GM13977 (cell line): ENCODE results near the gene INSYN1.
A peak's percentile ranks its signal among the peaks of the same experiment; 100 is the strongest.
"Not testable (repeated sequence)": the region's sequence is repeated elsewhere in the genome, so short reads cannot be mapped to it uniquely, and the experiment has no call there.

Experiments used
- DNase-seq: peaks from one replicate; pipeline ENCODE4 v3.0.0; 2012; ENCODE audit warnings: low spot score
- in situ Hi-C: fragments of 300-500 bp; cut with MboI; formaldehyde crosslinking; loops from one replicate; pipeline ENCODE4 v1.12.0; 2022; ENCODE audit warnings: low sequenced_read_pairs, low pct_unique_long_range_greater_than_20kb, mixed read lengths, inconsistent platforms; ENCODE audit not compliant: unreplicated experiment
- TF ChIP-seq, protein P1 (sequence below): IDR thresholded peaks from 2 replicates; pipeline ENCODE4 v1.5.1; 2012; ENCODE audit warnings: mild to moderate bottlenecking, control low read depth; ENCODE audit not compliant: insufficient read depth; ENCODE audit errors: extremely low read depth, missing control alignments

The INSYN1 gene

DNA sequence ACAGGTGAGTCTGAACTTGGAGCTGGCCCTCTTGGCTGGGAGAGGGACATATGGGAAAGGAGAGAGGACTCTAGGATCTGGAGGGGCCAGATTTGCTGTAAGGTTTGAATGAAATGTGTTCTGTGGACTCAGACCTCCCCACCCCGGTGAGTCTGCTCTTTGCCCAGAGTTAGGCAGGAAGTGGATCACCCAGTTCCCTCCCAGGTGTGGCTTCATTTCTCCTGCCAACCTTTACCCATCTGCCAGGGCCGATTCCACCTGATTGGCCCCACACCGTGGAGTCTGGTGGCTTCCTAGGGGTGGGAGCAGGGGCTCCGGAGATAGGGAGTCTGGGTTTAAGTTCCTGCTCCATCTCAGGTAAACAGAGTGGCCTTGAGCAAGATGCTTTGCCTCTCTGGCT is 43.5 kb downstream of the INSYN1 start:
- TF ChIP-seq, protein P1, sequence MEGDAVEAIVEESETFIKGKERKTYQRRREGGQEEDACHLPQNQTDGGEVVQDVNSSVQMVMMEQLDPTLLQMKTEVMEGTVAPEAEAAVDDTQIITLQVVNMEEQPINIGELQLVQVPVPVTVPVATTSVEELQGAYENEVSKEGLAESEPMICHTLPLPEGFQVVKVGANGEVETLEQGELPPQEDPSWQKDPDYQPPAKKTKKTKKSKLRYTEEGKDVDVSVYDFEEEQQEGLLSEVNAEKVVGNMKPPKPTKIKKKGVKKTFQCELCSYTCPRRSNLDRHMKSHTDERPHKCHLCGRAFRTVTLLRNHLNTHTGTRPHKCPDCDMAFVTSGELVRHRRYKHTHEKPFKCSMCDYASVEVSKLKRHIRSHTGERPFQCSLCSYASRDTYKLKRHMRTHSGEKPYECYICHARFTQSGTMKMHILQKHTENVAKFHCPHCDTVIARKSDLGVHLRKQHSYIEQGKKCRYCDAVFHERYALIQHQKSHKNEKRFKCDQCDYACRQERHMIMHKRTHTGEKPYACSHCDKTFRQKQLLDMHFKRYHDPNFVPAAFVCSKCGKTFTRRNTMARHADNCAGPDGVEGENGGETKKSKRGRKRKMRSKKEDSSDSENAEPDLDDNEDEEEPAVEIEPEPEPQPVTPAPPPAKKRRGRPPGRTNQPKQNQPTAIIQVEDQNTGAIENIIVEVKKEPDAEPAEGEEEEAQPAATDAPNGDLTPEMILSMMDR = no peak
- in situ Hi-C loops = no loop called here
- no peak for DNase-seq

DNA sequence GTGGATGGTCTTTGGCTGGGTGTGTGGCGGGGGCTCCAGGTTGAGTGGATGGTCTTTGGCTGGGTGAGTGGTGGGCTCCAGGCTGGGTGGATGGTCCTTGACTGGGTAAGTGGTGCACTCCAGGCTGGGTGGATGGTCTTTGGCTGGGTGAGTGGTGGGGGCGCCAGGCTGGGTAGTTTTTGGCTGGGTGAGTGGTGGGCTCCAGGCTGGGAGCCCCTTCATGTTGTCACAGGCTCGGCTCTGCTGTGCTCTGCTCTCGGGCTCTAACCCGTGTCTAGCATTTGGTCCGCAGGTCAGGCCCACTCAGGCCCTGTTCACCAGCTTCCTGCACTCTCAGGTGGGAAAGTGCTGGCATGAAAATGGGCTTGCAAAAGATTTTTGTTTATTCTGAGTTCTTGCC is 43.9 kb downstream of the INSYN1 start:
- no peak for DNase-seq
- in situ Hi-C loops = no loop called here

DNA sequence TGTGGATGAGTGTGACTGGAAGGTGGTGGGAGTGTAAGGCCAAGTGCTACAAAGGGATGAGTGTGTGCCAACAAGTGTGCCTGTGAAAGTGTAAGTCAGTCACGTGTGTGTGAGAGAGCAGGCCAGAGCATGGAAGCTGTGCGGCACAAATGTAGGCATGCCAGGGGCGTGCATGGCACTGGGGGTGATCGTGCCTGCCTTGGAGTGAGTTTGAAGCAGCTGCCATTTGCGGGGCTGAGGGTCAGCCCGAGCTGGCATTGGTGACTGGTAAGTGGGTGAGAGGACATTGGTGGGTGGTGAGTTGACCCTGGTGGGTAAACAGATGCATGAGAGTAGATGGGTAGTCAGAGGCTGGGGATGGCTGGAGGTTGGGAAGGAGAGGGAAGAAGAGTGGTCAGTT is 44.5 kb downstream of the INSYN1 start:
- in situ Hi-C loops = no loop called here
- no peak for DNase-seq
- TF ChIP-seq, protein P1 = no peak

More for the DNA sequence above, 43.9 kb downstream of the INSYN1 start:
- TF ChIP-seq, protein P1 = no peak

DNA sequence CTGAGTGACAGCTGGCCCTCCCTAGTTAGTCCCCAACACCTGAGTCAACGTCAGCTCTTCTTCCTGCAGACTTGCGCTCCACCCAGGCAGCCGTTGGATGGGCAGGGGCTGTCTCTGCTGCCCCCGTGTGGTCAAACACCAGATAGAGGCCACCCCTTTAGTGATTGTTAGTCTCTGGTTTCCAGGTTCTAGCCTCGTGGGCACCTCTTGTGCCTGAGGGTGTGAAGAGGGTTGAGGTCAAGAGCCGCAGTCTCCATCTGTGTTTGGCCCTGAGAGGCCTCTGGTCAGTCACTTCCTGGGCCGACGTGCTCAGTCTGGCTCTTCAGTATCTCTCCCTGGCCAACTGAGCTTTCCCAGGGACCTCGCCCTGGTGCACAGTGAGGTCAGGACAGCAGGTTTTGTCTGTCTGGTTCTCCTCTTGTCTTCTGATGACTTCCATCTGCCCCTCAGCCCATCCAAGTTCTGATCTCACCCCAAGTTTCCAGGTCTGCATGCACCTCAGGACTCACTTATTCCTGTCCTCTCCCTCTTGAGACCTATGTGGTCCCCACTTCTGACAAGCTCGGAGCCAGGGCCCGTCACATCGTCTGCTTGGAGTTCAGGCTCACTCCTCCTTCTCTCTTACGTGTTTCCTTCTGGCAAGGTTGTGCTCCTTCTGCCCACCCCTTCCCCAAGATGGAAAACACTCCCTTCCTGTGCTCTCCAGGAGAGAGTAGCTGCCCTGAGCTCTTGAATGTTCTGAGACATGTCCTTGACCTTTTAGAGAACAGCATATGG is 48.1 kb downstream of the INSYN1 start:
- TF ChIP-seq, protein P1 = peak; percentile 85
- DNase-seq = peak; percentile 80
- in situ Hi-C loops = no loop called here

DNA sequence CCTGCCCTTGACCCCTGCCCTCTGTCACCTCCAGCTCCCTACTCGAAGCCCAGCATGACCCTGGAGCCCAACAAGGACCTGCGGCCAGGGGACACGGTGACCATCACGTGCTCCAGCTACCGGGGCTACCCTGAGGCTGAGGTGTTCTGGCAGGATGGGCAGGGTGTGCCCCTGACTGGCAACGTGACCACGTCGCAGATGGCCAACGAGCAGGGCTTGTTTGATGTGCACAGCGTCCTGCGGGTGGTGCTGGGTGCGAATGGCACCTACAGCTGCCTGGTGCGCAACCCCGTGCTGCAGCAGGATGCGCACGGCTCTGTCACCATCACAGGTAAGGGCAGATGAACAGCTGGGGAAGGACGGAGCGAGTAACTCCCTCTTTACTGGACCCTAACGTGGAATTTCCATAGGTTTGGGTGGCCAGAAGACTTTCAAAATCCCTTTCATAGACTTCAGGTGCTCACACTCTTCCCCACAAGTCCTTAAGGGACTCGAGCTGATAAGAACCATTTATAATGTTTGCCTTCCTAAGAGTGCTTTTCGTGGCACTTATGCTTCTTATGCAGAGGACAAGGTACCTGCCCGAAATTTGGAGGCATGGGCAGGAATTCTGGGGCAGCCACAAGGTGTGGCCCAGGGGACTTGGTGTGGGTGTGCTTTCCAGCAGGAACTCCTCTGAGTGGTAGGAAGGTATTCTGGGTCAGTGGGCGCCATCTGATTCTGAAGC is 48.8 kb downstream of the INSYN1 start:
- in situ Hi-C loops, DNase-seq: not testable (repeated sequence)

DNA sequence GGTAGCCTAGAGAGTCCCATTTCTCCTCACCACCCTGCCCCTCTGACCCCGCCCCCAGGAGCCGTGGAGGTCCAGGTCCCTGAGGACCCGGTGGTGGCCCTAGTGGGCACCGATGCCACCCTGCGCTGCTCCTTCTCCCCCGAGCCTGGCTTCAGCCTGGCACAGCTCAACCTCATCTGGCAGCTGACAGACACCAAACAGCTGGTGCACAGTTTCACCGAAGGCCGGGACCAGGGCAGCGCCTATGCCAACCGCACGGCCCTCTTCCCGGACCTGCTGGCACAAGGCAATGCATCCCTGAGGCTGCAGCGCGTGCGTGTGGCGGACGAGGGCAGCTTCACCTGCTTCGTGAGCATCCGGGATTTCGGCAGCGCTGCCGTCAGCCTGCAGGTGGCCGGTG is 49.5 kb downstream of the INSYN1 start:
- in situ Hi-C loops, DNase-seq: not testable (repeated sequence)

DNA sequence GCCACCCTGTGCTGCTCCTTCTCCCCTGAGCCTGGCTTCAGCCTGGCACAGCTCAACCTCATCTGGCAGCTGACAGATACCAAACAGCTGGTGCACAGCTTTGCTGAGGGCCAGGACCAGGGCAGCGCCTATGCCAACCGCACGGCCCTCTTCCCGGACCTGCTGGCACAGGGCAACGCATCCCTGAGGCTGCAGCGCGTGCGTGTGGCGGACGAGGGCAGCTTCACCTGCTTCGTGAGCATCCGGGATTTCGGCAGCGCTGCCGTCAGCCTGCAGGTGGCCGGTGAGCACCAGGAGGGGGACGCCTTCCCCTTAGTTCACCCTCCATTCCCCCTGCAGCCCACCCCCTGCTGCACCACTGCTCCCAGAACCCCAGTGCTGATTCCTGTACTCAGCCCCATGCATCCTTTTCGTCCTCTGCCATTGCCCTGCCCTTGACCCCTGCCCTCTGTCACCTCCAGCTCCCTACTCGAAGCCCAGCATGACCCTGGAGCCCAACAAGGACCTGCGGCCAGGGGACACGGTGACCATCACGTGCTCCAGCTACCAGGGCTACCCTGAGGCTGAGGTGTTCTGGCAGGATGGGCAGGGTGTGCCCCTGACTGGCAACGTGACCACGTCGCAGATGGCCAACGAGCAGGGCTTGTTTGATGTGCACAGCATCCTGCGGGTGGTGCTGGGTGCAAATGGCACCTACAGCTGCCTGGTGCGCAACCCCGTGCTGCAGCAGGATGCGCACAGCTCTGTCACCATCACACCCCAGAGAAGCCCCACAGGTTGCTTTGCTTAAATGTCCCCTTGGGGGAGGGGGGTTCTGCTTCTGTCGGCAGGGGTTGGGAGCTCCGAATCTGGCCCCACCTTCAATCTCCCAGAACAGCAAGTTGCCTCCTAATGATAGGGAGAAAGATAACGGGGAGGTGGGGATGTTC is 50.6 kb downstream of the INSYN1 start:
- DNase-seq, in situ Hi-C loops: not testable (repeated sequence)
